HG02884 (cell line): Measurements from ENCODE around the gene SDK2.
"Not testable (repeated sequence)": the region's sequence is repeated elsewhere in the genome, so short reads cannot be mapped to it uniquely, and the experiment has no call there.

Experiments used
- ATAC-seq: cut with Tn5 transposase; IDR thresholded peaks from one replicate; pipeline ENCODE4 v1.9.1; 2021; ENCODE audit warnings: mild to moderate bottlenecking, moderate library complexity; ENCODE audit not compliant: unreplicated experiment

SDK2 gene

DNA sequence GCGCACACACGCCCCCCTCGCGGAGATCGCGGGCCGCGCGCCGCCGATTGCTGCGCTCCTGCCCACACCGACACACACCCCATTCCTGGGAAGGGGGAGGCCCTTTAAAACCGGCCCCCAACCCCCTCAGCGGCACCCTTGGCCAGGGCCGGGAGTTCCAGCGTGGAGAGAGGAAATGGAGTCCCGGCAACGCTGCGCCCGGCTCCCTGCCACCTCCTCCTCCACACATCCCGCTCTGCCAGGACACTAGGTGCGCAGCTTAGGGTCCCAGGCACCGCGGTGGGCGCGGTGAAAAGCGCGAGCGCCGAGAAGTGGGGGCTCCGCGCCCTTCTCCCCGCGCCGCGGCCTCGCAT lies 332.8 kb downstream of the SDK2 start:
- peak; percentile 5 for ATAC-seq

DNA sequence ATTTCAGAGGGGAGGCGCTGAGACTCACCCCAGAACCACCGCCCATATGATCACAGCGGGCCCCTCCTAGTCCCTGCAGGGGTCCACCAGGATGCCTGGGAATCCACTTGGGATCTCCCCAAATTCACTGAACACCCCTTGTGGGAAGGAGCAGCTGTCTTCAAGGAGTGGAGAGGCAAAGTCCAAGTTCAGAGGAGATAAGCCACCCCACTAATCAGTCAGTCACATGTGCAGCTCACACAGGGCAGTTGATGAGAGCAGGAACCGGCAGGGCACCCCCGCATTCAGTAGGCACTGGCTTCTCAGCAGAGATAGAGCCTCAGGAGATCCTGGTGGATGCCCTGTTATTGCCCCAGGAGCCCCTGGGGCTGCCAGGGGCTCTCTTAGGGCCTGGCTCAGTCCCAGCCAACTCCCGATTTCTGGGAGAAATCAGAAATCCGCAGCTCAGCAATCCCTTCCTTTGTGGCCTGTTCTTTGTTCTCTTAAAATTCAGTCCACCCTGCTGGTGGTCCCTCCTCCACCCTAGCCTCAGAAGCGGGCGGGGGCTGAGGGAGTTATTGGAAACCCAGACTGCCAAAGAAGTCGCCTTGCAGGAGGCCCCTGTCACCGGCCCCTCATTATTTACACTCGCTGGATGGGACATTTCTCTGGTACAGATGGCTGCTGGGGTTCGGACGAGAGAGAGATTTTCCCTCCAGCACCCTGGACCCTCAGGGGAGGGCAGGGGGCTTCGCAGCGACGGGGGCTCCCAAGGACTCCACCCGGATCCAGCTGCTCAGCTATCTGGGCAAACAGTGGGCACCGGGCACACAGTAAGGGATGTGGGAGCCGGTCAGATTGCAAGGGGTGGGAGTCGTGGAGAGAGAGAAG lies 334.3 kb downstream of the SDK2 start:
- no peak for ATAC-seq

DNA sequence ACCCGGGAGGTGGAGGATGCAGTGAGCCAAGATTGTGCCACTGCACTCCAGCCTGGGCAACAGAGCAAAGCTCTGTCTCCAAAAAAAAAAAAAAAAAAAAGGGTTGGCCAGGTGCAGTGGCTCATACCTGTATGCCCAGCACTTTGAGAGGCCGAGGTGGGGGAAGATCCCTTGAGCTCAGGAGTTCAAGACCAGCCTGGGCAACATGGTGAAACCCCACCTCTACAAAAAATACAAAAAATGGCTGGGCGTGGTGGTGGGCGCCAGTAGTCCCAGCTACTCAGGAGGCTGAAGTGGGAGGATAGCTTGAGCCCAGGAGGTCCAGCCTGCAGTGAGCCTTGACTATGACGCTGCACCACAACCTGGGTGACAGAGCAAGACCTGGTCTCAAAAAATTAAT lies 335.3 kb downstream of the SDK2 start:
- not testable (repeated sequence) for ATAC-seq

DNA sequence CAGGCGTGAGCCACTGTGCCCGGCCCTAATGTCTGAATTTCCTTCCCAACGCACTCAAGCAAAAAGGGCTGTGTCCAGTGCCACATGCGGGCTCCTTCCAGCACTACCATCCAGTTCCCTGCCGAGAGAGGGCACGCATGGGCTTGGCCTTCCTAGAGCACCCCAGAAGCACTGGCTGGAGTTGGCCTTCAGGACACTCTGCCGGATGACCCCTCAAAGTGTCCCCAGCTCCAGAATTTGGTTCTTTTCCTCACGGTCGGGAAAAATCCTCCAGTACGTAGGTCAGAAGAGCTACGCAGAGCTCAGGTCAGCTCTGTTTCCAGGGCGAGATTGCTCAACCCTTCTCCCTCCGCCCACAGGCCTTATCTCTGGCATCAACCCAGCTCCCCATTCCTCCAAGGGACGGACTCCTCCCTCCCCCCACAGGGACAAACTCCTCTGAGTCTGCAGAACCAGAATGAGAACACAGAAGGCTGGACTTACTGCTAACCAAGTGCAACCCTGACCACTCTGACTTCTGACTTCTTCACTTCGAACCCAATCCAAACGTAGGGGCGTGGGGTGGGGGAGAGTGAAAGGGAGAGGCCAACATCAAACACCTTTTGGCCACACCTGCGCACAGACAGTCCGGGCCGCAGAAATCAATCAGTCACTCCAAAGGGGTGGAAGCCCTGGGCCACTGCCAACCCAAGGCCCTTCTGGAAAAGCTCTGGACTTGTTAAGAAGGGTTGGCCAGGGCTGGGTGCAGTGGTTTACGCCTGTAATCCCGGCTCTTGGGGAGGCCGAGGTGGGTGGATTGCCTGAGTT lies 336.0 kb downstream of the SDK2 start:
- ATAC-seq, result no peak

DNA sequence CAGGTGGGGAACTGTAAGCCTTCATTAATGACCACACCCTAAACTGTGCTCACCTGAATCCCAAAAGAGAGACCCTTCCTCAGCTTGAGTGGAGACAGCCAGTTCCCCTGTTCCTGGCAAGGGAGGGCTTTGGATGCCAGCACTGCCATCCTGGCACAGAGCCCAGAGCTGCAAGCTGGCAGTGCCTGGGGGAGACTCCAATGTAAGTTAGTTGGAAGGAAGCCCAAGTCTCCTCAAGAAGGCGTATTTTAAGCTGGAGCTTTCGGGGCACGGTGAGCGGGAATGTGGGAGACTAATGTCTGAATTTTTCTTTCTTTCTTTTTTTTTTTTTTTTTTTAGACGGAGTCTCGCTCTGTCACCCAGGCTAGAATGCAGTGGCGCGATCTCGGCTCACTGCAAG lies 337.1 kb downstream of the SDK2 start:
- ATAC-seq, result no peak

DNA sequence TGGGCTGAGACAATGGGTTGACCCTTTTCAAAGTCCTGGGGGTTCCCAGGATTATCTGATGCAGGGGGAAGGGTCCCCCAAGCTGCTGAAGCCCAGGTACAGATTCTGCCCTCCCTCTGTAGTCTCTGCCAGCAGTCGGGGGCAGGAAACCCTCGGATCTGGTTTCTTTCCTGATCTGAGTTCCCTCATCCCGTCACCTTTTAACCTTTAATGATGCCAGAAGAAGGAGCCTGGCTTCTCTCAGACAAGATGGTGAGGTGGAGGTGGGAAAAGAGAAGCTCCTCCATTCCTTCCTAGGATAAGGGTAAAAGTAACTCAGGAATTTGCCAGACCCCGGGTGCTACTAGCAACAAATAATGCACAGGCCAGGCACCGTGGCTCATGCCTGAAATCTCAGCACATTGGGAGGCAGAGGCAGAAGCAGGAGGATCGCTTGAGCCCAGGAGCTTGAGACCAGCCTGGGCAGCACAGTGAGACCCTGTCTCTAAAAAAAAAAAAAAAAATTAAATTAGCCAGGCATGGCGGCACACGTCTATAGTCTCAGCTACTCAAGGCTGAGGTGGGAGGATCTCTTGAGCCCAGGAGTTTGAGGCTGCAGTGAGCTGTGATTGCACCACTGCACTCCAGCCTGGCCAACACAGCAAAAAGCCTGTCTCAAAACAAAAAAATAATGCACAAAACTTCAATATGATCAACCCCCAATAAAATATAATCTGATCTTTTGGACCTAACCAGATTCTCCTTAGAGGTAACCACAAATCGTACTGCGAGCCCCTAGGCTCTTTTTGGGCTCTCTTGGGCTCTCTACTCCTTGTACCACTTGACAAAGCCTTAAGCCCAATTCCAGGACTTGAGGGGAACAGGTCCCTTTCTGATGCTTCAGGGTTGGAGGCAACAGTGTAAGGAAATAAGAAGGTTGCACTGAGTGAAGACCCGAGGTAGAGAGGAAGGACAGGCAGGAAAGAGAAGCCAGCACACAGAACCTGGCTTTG lies 338.1 kb downstream of the SDK2 start:
- no peak for ATAC-seq

DNA sequence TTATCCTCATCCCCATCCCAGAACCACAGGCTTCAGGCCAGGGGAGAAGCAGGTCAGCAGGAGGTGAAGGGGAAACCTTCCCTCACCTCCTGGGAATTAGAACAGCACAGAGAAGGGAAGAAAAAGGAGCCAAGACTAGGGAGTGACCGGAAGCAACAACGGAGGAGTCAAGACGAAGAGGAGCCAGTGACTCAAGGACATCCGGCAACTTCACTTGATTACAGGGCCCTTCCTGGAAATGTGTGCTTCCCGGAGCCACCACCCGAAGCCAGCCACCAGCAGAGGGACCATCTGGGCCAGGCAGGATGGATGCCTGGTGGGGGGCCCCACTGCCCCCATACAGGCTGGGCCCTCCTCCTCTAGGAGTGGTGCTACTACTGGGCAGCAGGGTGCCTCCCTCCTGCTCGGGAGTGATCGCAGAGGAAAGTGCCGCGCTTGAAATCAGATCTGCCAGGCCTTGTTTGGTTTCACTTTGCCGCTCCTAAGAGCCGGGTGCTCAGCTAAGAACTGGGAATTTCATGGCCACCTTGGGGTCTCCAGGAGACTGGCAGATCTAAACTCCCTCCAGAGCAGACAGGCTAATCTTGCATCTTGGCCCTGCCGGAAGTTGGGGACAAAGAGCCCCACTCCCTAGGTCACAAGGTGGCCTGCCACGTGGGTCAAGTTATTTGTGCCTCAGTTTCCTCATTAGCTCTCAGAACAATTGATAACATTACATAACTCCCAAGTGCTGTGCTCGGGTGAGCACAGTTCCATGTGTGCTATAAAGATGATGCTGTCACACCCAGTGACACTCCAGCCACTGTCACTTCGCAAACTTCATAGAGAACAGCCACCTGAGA lies 339.1 kb downstream of the SDK2 start:
- ATAC-seq, result no peak

DNA sequence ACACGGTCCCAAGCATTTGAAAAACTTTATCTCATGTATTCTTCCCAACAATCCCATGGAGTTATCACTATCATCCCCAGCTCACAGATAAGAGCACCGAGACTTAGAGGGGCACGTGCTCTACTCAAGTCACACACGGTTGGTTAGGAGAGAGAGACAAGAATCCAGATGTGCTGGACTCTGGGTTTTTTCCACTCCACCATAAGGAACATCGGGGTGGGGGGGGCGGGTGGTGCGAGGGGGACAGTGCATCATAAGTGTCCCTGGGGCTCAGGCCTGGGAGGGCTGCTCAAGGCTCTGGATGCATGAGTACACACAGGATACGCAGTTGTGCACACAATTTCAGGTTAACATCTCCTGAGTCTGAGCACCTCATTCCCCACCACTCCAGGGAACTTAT lies 339.8 kb downstream of the SDK2 start:
- ATAC-seq, result no peak

DNA sequence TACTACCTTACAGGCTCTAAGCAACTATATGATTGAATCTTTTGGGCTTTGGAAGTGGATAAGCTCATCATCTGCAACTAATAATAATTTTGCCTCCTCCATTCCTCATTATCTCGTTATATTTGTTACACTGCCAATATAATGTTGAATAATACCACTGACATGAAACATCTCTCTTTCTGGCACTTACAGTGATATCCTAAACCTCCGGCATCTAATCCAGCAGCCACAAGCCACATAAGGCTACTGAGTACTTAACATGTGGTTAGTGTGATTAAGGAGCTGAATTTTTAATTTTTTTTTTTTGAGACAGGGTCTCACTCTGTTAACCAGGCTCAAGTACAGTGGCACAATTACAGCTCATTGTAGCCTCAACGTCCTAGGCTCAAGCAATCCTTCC lies 342.1 kb downstream of the SDK2 start:
- no peak for ATAC-seq

DNA sequence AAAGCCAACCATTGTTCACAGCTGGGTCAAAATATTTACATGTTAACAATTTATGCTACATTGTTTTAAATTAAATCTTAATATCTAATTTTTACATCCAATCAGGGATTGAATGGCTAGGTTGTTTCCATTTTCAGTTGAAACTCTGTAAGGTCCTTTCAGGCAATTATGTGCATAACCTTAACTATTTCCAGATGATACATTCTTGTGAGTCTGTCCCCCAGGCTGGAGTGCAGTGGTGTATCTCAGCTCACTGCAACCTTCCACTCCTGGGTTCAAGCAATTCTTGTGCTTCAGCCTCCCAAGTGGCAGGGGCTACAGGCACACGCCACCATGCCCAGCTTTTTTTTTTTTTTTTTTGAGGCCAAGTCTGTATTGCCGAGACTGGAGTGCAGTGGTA lies 342.9 kb downstream of the SDK2 start:
- no peak for ATAC-seq

DNA sequence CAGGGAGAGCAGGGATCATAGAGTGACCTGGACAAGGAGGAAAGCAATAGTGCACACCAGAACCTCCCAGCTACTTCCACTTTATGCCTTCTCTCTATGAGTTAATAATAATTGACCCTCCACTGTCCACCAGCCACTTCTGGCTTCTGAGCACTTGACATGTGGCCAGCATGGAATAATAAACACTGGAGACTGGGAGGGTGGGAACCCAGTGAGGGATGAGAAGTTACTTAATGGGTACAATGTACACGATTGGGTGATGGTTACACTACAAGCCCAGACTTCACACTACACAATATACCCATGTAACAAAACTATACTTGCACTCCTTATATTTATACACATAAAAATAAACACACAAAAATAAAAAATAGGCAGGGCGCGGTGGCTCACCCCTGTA lies 343.9 kb downstream of the SDK2 start:
- no peak for ATAC-seq

DNA sequence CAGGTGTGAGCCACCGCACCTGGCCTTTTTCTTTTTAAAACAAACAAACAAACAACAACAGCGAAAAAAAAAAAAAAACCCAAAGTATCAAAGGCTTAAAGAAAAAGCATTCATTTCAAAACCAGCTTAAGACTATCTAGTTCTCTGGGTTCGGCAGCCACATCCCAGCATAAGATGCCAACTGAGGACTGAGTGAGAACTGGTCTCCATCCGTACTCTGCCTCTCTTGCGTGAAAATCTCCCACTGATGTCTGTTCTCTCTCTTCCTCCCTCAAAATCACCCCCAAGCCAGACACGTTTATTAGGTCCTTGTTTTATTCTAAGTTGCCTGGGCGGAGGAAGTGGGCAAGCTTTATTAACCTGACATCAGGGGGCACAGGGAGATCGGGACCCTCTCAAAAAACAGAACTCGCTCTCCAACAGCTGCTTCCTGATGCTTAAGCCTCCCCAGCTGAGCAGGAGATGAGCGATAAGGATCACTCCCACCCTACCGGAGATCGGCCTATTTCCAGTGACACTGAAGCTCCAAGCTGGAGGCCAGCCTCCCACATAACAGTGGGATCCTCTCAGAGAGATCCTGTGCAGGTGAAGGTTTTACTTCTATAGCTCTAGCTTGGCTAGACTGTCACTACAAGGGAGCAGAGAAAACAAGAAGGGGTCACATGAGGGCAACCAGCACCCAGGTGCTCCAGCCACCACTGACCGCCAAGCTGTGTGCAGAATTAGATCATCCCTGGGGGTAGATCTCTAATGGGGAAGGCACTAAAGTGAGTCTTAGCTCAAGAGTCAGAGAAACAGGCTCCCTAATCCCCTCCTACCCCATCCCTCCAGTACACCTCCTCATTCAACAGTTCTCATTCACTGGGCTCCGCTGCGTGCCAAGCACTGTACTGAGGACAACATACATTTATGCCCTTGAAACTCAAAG lies 346.0 kb downstream of the SDK2 start:
- ATAC-seq, result no peak

DNA sequence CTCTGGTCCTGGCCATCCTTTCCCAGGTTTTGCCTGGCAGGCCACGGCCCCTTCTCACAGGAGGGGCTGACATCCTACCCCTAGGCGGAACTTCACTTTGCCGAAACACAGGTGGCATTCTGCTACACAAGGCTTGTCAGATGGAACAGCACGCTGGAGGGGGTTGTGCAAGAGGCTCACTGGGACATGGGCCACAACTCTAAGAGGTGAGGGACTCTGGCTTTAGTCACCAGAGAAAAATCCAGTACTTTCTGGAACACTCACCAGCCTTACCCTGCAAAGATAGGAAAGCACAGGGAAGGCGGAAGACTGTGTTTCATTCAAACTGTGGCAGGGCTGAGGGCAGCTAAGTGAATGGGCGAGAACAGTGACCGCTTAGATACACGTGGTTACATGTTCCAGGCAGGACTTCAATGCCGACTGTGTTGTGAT lies 350.7 kb downstream of the SDK2 start:
- no peak for ATAC-seq

DNA sequence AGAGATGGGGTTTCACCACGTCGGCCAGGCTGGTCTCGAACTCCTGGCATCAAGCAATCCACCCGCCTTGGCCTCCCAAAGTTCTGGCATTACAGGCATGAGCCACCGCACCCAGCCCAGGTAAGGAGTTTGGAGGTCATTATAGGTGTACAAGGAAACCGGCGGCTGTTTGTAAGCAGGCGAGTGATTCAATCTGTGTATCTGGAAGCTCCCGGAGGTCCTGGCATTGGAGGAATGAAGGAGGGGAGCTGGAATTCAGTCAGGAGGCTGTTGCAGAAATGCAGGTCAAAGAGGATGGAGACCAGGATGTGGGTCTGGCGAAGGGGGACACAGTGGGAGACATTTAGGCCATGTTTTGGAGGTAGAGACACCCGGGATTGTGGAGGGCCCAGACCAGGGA lies 351.2 kb downstream of the SDK2 start:
- ATAC-seq, result no peak

DNA sequence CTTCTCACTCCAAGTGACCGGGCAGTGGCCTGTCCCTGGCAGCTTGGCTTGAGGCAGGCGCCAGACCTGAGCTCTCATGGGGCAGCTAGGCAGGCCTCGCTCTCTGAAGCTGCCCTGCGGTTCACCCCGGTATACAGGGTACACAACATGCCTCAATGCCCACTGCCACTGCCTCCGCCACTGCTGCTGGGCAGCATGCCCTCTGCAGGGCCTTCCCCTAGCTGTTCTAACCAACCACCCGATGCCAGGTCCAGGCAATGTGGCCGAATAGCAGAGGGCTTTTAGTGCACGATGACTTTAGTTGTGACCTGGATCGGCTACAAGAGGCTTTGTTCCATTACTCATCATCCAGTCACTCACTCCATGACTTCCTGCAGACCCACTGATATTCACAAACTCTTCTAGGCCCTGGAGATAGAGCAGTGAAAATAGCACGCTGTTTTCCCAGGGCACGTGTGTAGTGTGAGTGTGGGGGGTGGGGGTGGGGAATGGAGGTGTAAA lies 352.2 kb downstream of the SDK2 start:
- no peak for ATAC-seq

DNA sequence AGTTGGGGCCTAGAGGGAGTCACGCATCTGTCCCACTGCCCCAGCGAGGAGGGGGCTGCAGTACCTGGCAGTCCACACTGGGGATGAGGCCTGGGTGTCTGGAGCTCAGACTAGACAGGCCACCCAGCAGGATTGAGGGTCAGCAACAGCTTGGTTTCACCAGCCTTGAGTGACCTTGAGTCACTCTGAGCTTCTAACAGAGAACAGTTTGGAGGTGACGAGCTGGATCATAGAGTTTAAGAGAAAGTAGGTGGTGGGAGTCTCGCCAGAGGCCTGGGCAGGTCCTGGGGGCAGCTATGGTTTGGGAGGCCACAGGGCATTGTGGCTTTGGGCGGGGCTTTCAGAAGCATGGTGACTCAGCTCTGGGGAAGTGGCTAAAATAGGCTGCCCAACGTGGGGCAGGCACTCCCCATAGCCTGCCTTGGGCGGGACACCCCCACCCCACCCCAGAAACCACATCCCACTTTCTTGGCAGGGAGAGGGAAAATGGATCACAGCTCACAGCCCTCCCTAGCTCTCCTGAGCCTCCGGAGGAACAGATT lies 352.9 kb downstream of the SDK2 start:
- peak; percentile 77 for ATAC-seq

DNA sequence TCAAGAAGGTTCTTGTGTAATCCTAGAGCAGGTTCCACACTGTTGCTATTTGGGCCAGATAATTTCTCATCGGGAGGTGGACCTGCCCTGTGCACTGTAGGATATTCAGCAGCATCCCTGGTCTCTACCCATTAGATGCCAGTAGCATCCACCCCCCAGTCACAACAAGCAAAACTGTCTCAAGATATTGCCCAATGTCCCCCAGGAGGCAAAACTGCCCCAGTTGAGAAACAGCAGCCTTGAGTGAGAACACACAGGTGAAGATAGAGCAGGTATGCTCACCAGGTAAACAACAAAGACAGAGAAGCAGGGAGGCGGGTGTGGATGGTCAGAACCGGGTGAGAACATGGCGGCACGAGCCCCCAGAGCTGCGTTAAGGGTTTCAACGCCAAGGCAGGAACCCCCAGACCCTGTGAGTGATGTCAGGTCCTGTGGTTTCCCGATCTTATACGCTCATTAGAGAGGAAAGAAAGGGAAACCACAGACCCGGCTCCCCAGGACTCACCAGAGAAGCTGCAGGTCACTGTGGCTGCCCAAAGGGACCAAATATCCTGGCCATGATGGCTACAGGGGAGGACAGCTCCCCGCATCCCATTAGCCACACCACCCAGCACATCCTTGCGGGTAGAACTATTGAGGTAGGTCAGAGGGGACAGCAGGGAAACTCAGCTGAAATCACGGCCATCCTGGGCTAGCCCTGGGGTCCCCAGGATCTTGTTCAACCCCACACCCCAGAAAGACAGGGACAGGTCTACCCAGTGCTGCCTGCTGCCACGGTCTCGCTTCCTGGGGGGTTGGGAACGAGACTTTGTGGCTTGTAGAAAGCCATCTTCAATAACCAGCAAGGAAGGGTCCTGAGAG lies 353.6 kb downstream of the SDK2 start:
- ATAC-seq, result peak; percentile 43
